Measurements from ENCODE around the gene FANCC.

FANCC gene

GRCh38 chr9:95120781-95121370, 196.6 kb downstream of the FANCC start:
- no peak for DNase-seq (ENCODE audit: low read depth)

DNA sequence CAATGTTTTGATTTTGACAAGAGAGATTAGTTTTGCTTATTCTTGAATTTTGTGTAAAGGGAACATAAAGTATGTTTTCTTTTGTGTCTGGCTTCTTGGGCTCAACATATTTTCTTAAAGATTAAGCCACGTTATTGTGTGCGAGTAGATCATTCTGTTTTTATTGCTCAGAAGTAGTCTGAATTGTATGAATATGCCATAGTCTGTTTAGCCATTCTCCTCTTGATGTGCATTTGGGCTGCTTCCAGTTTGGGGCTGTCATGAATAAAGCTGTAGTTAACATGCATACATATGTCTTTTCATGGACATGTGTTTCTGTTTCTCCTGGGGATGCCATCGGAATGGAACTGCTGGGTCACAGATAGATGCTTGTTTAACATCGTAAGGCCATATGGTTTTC, 198.9 kb downstream of the FANCC start:
- no peak for DNase-seq (ENCODE audit: low read depth)

DNA sequence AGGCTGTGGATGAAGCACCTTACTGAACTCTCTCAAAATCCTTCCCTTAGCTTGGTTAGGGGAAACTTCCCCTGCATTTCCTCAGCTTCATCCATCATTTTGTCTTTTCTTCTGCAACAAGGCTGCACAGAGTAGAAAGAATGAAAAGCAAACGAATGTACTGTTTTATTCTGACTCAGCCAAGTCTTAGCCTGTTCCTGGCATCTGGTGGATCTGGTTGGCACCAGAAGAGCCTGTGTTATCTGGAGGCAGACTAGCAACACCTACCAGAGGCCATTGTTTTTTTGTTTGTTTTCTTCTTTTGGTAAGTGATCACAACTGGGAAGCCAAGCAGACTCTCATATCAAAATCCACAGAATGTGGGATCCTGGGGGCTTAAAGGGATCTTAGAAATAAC, 200.7 kb downstream of the FANCC start:
- no peak for DNase-seq (ENCODE audit: low read depth)

DNA sequence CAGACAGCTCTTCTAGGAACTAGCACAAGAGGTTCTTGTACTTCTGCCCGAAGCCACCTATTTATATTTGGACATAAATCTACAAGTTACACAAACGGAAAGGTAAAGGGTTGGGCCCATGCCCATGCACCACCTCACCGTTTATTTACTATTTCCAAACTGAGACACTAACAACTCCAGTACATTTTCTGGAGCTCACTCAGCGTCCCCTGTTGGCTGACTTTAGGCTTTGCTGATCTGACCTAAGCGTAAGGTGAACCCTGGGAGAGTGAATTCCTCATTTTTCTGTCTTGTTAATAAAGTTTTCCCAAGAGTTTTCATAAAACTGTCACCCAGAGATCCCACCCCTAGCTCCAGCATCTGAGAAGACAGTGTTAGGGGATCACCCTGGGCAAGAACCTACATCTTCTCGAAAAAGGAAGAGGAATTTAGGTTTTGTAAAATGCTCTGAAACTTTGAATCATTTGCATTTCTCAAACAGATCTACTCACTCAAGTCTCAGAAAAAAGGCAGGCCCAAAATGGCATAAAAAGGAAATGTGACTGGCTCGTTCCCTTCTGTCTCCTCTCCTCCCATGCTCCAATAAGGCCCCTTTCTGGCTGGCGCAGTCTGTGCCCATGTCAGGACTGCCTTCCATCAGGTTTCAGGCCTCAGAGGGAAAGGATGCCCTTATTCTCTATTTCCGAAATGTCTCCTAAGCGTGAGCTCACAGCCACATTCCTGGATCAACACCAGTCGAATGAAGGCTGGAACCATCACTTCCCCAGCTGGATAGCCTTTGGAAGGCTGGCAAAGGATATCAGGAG, 201.3 kb downstream of the FANCC start:
- DNase-seq (ENCODE audit: low read depth) = no peak

DNA sequence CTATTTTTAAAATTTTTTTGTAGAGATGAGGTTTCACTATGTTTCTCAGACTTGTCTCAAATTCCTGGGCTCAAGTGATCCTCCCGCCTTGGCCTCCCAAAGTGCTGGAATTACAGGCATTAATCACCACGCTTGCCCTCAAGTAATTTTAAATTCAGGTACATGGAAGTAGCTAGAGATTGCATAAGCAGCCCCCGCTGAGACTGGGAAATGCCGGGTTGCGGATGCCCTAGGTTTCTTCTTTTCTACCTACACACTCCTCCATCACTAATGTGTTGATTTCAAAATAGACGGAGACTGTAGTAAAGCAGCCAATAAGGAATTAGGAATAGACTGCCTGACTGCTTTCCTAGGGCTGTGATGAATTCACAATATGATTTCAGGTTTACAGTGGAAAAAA, 202.4 kb downstream of the FANCC start:
- DNase-seq (ENCODE audit: low read depth) = no peak

DNA sequence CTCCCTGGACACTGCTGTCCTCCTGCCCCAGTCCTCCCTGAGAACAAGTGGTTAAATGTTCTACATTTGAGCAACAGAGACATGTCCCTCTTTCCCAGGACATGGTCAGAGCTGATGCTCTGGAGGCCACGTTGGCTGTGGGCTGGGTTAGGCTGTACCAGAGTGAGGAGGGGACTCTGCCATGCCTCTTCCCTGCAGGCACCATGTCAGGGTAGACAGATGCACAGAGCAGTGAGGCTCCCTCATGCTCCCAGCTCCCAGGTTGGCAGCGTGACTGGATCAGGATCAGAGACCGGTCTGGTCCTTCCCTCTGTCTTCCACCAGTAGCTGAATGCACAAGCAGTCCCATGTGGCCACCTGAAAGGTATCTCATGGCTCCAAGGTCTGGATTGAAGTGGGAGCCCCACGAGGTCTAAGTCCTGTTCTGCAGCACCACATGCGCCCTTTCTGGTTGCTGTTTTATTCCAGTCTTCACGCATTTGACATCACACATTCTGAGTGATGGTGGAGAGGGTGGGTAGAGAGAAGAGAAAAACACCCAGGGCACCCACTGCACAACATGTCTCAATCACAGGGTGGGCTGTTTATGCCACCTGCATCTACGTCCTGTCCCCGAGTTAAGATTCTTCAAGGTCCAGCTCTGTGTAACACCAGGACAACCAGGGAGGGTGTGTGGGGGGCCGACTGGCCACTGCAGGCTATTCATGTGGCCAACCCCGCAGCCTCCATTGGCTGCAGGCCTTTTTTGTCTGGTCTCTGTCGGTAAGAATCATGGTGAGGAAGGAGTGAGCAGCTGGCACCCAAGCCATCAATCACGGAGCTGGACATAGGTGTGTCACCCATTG, 204.9 kb downstream of the FANCC start:
- DNase-seq (ENCODE audit: low read depth) = no peak

DNA sequence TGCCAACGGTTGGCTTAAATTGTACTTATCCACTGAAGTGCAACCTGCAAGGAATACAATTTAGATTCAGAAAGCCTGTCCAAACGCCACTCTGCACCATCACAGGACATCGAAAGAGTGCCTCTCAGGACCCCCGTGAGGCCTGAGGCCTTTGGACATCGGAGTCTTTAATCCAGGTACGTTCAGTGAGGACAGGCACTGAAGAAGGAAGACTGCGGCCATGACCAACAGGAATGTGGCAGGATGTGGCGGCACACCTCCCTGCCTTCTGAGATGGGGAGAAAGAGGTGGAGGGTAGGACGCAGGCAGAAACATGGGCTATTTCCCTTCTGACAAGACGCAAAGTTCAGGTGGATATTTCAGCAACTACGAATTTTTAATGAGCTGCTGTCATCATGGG, 205.8 kb downstream of the FANCC start:
- DNase-seq (ENCODE audit: low read depth) = no peak

GRCh38 chr9:95110921-95111525, 206.5 kb downstream of the FANCC start:
- no peak for DNase-seq (ENCODE audit: low read depth)

- DNase-seq (ENCODE audit: low read depth) = no peak
Measured at GRCh38 chr9:95109456-95109855, 208.1 kb downstream of the FANCC start.

DNA sequence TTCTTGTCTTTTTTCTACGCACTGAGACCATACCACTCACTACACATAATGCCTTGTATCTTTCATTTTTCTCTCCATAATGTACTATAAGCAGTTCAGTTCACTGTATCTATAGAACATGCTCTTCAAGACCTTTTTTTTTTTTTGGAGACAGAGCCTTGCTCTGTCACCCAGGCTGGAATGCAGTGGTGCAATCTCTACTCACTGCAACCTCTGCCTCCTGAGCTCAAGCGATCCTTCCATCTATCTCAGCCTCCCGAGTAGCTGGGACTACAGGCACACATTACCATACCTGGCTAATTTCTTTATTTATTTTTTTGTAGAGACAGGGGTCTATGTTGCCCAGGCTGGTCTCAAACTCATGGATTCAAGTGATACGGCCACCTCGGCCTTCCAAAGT, 208.7 kb downstream of the FANCC start:
- no peak for DNase-seq (ENCODE audit: low read depth)

DNA sequence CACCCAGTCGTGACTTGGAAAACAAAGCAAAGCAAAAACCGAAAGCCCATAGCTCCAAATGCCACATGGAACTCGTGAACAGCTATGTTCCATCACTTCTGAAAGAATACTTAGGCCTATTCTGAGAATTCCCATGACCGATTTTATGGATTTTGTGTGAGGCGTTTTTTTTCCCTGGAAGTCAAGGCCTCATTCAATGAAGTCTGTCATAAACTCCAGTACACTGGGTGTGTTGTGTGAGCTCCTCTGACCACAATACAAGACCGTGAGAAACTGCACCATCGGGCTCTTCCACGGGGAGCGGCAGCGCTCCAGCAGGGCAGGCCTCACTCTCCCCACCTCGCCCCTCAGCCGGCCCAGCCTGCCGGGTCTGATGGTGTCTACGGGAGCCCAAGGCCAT, 209.5 kb downstream of the FANCC start:
- DNase-seq (ENCODE audit: low read depth) = no peak

DNA sequence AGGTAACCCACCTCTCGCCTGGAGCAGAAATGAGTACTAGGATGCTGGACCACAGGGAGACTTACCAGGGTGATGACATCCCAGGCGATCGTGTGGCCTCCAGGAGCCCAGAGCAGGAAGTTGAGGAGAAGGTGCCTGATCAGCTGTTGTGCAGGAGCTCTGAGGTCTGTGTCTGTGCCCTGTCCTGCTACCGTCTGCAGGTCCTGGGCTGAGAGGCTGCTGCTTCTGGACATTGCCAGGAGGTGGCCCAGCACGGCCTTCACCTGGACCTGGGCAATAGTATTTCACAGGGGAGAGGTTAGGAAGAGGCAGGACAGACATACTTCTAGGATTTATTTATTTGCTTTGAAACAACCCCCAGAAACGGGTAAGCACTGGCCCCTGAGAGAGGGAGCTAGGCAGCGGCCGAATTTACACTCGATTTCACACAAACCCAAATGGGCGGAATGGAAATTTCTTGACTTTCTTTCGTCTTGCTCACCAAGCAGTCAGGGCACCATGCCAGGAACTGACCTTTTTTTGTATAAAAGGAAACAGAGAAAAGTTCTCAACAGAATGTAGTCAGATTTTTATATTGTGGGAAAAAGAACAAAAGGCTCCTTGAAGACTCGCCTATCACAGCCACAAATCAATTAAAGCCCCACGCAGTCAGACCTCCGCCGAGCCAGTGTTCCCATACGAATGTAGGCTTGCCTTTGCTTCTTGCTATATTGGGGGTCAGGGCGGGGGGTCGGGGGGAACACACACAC, 210.3 kb downstream of the FANCC start:
- no peak for DNase-seq (ENCODE audit: low read depth)

DNA sequence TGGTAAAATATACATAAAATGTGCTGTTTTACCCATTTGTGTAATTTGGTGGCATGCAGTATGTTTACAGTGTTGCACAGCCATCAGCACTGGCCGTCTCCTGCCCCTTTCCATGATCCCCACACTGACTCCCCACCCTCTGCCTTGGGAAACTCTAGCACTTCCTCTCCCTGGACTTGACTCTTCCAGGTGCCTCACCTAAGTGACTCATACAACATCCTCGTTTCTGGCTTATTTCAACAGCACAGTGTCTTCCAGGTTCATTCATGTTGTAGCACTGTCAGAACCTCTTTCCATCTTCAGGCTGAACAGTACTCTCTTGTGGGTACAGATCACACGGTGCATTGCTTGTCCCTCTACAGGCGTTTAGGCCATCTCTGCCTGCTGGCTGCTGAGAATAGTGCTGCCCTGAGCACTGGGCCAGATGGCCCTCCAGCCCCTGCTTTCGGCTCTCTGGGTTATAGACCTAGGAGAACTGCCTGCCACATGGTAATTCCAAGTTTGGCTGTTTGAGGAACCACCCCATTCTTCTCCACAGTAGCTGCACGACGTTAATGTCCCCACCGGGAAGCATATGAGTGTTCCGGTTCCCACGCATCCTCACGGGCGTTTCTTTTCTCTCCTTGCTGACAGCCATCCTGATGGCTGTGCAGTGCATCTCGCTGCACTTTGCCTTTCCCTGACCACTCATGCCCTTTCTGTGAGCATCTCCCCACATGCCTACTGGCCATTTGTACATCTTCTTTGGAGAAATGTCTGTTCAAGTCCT, 211.8 kb downstream of the FANCC start:
- no peak for DNase-seq (ENCODE audit: low read depth)

- no peak for DNase-seq (ENCODE audit: low read depth)
Measured at GRCh38 chr9:95104980-95105379, 212.5 kb downstream of the FANCC start.

DNA sequence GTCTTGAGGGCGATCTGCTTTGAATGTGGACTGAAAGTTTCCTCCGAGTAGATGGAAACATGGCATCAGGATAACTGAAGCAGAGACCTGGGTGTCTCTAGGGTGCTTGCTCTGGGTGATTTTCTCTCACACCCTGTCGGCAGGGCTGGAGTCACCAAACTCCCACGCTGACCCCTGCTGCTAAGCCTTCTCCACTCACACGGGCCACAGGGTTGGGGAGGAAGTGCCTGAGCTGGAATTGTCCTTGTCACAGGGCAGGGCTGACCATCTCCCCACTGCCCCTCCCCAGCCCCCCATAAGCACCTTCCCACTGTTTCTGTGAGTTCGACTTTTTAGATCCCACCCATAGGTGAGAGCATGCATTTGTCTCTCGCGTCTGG, 212.9 kb downstream of the FANCC start:
- no peak for DNase-seq (ENCODE audit: low read depth)

DNA sequence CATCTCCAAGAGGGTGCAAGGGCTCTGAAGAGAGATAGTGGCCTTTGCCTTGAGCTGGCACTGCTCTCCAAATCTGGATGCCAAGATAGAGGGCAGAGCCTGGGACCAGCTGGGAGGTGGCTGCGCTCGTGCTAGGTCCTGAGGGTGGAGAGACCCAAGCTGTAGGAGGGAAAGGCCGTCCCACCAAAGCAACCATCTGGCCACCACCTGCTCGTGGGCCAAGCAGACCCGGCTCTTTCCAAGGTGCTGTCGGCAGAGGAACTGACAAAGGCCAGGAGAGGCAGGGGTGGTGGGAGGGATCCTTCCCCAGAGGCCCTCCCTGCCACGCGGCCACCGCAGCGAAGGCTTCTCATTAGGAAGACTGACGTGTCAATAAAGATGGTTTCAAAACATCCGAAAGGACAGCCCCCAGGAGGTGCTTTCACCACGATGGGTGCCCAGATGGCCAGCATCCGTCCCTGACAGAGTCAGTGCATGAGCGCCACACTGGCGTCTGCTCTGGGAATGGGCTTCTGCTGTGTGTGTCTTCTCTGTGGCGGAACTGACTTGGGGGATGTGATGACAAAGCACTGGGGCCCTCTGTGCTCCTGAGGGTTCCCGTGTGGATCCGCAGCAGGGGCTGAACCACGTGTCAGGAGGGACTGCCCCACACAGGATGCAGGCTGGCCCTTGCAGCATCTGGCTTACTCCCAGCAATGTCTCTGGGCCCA, 213.5 kb downstream of the FANCC start:
- DNase-seq (ENCODE audit: low read depth) = no peak

DNA sequence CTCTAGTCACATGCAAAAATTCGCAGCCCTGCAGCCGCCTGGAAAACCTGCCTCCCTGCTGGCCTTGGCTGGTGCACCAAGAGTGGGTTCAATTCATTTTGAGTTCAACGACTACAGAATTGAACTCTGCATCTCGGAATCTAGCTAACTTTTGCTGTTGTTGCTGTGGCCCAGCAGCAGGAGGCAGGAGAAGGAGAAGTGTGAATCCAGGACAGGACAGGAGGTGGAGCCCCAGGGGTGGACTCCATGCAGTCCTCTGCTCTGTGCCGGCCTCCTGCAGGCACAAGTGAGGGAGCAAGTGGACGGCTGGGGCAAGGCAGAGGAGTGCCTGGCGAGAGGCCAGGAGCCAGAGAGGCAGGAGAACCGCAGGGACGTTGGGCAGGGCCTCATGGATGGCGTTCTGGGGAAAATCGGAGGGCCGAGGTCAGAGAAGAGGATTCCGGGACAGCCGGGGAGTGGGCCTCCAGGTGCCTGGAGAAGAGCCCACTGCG, 214.2 kb downstream of the FANCC start:
- DNase-seq (ENCODE audit: low read depth) = no peak

GRCh38 chr9:95102572-95102971, 214.9 kb downstream of the FANCC start:
- no peak for DNase-seq (ENCODE audit: low read depth)

DNA sequence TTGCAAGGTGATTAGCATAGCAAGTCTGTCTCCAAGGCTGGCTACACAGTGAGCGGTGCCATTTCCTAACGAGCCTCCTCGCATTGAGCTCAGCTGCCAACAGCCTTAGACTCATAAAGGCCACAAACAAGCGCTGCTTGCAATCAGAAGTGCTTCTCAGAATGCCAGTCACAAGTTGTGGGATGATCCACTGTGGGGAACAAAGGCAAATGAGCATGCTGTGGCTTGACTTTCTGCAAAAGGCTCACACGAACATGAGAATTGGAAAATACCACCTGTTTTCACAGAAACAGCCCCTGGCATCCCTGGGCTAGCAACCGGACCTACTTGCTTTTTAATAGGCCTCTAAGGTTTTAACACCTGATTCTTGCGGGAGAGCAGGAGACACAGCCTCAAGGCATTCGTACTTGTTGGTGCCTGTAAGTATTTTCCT, 215.5 kb downstream of the FANCC start:
- no peak for DNase-seq (ENCODE audit: low read depth)

GRCh38 chr9:95101326-95101725, 216.2 kb downstream of the FANCC start:
- DNase-seq (ENCODE audit: low read depth) = no peak
